NCI-H128 (cell line): ENCODE data around the gene CTSD.

Experiments
- DNase-seq: peaks from one replicate; lab custom pipeline; 2025; ENCODE audit not compliant: unreplicated experiment; lab: John Stamatoyannopoulos, UW

The CTSD gene

DNA sequence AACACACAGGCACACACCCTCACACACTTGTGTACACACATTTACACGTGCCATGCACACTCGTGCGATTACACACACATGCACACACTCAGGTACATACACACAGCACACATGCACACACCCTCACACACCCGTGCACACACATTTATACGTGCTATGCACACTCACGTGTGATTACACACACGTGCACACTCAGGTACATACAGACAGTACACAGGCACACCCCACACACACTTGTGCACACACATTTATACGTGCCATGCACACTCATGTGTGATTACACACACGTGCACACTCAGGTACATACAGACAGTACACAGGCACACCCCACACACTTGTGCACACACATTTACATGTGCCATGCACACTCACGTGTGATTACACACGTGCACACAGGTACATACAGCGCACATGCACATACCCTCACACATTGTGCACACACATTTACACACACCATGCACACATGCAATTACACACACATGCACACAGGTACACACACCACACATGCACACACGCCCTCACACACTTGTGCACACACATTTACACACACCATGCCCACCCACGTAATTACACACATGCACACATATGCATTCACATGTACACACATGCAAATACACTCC, 17.9 kb downstream of the CTSD start:
- no peak for DNase-seq

DNA sequence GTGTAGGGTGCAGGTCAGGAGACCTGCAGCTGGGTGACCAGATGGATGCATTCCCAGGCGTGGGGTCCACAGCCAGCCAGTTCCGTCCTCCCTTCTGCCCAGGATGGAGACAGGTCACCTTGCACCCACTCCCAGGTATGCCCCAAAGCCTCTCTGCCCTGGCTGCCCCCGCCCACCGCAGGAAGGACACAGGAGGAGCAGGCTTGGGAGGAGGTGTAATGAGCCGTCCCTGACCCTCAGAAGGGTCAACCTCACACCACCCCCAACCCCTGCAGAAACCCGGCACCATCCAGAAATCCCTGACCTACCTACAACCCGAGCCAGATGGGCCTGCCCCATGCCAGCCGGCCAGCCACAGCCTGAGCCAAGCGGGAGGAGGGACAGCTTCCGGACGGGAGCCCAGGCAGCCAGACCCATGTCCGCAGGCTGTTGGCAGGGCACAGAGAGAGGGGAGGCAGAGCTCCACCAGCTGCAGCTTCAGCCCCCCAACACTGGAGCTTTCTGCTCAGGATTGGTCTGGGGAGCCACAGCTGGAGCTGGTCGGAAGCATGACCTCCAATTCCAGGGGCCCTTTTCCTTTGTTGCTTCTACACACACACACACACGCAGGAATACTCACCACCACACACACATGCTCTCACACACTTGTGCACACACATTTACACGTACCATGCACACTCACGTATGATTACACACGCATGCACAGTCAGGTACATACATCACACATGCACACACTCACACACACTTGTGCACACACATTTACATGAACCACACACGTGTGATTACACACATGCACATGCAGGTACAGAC, 18.6 kb downstream of the CTSD start:
- no peak for DNase-seq

DNA sequence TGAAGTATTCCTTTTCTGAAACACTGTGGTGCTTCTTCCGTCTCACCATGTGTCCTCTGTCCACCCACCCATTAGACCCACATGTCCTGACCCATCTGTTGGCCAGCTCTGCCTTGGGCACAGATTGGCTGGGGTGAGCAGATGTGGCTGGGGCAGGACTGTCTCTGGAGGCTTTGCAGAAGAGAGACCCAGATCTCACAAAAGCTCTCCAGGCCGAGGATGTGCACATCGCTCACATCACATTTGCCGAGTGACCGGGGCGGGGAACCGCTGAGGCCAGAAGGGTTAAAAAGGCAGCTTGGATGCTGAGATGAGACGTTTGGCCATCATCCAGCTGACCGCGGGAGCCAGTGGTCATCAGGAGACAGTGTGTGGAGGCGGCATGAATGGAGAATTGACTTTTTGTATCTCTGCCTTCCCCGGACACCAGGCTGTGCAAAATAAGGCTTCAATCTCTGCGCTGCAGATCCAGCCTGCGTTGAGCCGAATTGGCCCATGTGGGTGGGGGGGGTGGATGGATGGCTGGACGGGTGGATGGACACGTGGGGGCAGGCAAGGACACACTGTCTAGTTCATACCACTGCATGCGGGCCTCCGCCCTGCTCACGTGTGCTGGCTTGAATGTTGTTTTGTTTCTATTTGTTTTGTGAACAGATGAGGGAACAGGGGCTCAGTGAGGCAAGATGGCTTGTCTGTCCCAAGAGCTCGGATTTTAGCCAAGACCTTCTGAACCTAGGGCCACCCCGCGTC, 19.4 kb downstream of the CTSD start:
- no peak for DNase-seq

DNA sequence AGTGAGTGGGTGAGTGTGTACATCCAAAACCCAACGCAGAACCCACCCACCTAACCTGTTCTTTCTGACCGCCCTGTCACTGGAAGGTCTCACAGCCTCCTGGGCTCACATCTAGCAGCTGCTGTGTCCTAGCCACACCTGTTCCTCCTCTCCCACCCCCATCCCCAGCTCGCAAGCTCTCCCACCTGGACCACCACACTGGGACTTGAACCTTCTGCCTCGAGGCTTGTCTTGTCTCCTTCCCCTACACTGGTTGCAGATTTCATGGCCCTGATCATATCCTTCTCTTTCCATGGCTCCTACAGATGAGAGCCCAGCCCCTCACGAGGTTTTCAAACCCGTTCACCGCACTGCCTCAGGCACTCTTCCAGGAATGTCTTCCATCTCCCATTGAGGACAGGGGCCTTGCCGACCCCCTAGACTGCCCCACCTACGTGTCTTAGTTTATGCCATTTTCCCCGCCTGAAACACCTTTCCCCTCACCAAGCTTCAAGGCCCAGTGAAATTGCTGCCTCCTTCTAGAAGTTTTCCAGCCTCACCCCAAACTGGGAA, 20.1 kb downstream of the CTSD start:
- DNase-seq, result no peak

DNA sequence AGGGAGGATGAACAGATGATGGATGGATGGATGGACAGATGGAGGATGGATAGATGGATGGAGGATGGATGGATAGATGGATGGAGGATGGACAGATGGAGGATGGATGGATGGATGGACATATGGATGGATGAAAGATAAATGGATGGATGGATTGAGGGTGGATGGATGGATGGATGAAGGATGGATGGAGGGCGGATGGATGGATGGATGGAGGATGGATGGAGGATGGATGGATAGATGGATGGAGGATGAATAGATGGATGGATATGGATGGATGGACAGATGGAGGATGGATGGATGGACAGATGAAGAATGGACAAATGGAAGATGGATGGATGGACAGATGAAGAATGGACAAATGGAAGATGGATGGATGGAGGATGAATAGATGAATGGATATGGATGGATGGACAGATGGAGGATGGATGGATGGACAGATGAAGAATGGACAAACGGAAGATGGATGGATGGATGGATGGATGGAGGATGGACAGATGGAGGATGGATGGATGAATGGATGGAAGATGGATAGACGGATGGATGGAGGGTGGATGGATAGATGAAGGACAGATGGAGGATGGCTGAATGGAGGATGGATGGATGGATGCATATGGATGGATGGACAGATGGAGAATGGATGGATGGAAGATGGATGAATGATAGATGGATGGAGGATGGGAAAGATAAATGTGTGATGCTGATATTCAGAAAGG, 20.7 kb downstream of the CTSD start:
- DNase-seq, result no peak

DNA sequence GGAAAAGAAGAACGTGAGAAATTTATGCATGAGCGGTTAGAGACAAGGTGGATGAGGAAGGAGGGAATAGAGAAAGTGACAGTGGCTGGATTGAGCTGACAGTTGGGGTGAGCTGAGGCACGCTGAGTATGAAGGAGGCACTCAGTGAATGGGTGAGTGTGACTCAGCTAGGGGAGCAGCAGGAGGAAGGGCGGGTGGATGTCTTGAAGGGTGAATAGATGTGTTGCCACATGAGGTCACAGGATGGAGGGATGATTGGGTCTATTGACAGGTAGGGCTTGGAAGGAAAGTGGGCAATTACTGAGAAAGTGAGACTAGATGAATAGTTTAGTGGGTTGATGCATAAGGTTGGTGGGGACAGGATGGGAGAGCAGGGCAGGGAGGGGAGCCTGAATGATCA, 21.4 kb downstream of the CTSD start:
- DNase-seq, result no peak

DNA sequence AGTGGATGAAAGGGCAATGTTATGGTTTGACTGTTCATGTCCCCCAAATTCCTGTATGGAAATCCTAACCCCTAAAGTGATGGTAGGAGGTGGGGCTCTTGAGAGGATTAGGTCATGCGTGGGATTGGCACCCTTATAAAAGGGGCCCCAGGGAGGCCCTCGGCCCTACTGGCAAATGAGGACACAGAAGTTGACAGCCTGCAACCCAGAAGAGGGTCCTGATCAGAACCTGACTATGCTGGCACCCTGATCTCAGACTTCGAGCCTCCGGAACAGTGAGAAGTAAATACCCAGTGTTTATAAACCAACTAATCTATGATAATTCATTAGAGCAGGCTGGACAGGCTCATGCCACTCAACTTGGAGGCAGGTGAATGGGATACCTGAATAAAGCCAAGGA, 22.0 kb downstream of the CTSD start:
- DNase-seq, result no peak

DNA sequence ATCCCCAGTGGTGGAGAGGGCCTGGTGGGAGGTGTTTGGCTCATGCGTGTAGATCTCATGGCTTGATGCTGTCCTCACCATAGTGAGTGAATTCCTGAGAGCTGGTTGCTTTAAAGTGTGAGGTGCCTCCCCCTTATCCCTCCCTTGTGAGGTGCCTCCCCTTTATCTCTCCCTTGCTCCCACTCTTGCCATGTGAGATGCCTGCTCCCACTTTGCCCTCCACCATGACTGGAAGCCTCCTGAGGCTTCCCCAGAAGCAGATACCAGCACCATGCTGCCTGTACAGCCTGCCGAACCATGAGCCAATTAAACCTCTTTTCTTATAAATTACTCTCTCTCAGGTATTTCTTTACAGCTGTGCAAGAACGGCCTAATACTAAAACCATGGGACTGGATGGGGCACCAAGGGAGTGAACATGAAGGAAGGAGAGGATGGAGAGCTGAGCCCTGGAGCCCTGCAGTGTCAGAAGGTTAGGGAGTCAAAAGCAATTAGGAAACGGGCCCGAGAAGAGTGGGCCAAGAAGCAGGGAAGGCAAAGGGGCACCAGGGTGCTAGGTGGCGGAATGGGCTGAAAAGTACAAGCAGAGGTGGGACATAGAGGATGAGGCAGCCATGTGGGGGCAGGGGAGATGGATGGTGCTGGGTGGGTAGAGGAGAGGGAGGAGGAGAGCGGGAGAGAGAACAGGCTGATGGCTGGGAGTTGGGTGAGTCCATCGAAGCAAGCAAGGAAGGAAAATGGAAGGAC, 22.8 kb downstream of the CTSD start:
- no peak for DNase-seq

DNA sequence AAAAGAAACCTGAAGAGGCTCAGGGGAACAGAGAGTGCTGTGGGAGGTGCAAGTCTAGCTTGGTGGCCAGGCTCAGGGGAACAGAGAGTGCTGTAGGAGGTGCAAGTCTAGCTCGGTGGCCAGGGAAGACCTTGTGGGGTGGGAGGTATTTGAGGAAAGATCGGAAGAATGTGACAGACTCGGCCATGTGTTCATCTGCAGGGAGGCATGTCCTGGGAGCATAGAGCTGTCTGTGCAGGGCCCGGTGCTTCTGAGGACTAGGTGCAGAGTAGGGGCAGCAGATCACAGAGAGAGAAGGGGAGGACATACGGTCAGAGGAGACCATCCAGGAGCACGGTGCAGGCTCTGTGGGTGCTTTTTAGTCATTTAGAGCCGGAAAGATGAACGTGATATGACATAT, 24.2 kb downstream of the CTSD start:
- DNase-seq, result no peak

DNA sequence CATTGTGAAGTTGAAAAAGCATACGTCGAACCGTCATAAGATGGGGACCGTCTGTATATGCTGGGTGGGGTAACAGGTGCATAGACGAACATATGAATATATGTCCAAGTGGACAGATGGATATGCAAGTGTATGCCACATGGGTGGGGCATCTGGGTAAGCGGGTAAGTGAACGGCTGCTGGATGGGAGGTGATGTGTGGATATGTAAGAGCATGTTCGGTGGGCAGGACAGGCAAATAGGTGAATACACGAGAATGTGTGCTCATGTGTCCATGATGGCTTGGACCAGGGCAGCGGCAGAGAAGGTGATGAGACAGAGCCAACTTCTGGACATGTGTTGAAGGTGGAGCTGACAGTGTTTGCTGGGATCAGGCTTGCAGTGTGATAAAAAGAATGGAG, 25.3 kb downstream of the CTSD start:
- no peak for DNase-seq

DNA sequence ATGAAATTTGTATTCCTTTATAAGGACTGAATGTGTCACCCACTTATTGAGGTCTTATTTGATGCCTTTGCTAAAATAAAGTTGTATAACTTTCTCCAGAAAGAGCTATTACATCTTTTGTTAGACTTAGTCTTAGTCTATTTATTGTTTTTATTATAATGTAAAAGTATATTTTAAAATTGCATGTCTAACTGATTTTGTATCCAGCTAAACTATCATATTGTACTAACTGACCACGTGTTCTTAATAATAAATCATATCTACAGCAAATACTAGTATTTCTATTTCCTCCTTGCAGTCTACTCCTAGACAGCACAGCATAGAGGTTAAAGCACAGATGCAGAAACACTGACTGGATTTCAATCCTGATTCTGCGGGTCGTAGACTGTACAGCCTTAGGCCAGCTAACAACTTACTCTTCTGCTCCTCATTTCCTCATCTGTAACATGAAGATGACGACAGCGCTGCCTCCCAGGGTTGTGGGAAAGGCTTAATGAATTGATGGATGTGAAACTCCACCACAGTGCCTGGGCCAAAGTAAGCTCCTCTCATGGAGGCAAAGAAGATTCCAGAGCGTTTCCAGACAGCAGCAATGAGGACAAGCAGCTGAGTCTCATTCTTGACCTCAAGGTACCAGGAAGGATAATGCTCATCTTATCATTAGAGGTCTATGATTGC, 26.5 kb downstream of the CTSD start:
- DNase-seq, result no peak

DNA sequence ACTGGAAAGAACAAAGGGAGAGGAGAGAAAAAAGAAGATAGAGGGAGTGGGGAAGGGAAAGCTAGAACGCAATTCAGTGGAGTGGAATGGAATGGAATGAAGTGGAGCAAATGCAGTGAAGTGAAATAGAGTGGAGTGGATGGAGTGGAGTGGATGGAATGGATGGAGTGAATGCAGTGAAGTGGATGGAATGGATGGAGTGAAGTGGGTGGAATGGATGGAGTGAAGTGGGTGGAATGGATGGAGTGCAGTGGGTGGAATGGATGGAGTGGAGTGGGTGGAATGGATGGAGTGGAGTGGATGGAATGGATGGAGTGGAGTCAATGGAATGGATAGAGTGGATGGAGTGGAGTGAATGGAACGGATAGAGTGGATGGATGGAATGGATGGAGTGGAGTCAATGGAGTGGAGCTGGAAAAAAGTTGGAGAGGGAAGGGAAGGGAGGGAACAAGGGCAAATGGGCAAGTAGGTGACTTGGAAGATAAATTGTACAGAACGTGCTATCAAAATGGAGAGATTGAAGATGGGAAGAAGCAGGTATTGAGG, 27.2 kb downstream of the CTSD start:
- DNase-seq, result no peak

DNA sequence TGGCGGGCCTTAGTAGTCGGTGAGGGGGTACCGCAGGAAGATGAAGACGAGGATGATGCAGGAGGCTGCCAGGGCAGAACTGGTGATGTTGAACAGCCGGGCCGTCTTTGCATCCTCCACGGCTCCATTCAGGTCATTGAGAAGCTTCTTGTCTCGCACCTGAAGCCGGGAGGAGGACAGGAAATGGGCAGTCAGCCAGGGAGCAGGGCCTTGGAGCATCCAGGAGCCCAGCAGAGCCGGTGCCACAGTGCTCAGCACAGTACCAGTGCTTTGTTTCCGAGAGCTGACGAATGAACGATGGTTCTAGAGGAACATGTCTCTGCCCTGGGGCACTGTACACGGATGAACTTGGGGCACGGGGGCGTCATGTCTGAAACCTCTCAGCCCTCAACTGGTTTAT, 28.5 kb downstream of the CTSD start:
- no peak for DNase-seq

DNA sequence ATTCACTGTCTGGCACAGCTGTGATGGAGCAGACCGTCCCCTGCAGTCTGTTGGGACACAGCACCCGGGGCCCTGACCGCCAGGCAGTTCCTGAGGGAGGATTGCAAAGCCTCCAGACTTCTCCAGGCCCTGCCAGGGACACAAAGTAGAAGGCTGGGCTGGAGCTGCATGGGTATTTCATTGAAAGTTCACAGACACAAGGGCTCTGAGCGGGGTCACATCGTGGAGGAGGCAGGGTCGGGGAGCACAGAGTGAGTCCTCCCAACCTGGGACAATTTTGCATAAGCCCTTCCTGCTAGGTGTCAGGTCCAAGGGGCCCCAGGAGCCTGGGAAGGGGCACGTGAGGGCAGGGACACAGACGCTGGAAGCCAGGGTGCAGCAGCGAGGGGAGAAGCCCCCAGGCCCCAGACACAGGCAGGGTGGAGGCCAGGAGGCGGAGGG, 29.1 kb downstream of the CTSD start:
- DNase-seq, result no peak

DNA sequence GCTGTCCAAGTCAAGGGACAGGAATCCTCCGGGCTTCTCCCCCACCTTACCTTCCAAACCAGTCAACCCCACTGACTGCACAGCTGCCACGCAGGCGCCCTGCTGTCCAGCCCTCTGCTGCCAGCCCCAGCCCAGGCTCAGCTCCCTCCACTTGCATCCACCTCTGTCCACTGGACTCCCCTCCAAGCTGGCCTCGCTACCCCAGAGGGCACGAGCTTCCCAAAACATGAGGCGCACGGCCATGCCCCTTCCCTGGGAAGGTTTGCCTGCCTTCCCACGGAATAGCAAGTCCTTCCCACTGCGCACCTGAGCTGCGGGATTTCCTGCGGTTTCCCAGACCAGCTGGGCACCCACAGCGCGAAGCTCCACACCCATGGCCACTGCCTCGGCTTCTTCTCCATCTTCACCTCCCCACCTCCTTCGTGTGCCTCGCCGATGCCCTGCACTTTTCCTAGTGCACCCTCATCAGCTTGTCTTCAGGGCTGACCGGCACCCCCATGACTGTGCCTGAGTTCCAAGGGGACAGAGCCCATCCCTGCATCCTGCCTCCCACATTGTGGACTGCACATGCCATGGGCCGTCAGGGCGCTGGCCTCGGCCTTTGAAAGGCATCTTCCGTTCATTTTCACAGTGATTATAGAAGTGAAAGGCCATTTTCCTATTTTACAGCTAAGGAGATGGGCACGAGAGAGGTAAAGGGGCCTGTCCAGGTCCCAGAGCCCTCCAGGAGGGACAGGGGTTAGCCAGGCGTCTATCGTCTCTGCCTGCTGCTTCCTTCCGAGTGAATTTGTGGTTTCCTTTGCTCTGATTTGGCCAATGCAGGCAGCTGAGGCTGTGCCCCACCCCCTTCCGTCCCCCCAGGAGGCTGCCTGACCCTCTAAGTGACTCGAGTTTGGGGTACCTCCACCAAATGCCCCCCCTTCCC, 29.7 kb downstream of the CTSD start:
- no peak for DNase-seq

DNA sequence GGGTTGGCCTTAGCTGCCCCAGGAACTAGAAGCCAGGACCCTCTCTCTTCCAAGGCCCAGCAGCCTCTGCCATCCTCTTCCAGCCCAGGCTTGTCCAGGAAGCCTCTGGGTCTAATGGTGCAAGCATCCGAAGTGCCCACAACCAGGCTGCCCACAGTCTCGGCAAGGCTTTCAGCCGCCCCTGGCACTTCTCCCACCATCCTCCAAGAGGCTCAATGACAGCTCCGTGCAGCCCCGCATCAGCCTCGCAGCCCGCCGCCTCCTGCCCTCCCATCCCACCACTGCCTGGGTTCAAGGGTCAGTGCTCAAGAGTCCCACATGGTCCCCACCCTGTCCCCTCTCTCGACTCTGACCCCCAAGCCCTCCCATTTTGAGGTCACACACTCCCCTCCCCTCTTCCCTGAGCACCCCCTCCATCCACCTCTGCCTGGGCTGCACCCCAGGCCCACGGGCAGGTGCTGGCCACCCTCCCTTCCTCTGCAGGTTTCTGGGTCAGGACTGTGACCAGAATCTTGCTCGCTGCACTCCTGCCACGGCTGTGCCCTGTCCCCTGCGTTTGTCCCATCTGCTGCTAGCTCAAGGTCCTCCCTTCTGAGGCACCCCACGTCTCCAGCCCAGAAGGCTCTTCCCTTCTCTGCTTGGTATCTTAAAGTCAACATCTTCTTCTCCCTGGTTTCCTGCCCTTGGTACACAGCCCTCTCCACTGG, 30.6 kb downstream of the CTSD start:
- no peak for DNase-seq

DNA sequence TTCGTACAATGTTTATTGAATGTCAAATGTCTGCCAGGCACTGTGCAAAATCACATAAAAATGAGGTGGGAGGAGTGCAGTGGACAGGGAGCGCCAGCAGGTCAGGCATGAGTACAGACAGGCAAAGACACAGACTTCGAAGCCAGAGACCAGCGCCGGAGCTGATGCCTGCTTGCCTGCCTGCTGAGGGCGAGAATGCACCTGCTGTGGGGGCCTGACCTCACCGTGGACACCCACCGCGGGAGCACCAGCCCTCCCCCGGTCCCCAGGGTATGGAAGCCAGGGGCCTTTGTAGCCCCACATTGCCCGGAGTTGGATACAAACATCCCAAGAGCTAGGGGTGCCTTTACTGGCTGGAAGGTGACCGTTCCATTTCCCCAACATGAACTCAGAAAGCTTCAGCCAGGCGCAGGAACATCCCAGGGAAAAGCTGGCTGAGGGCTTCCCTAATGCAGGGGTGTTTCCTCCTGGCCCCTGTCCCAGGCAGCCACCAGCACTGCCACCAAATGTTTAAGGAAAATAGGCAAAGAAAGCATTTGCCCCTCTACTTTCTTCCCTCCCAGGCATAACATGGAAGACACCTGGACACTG, 31.2 kb downstream of the CTSD start:
- DNase-seq, result no peak
